D721Med (cell line): ENCODE measurements around the gene BAZ1A.

ENCODE experiments used
- DNase-seq: peaks from one replicate; pipeline ENCODE4 v3.0.0; 2011; ENCODE audit warnings: low spot score; ENCODE audit not compliant: insufficient read length
- FAIRE-seq: peaks from 2 replicates; lab custom pipeline; 2011; peaks lifted over from hg19 to GRCh38; lab: Jason Lieb, UNC
- TF ChIP-seq, protein P1 (sequence below): IDR thresholded peaks from 2 replicates; pipeline ENCODE4 v1.5.1; 2012; ENCODE audit warnings: mild to moderate bottlenecking, control low read depth; ENCODE audit not compliant: insufficient read depth; ENCODE audit errors: missing control alignments

Gene BAZ1A

DNA sequence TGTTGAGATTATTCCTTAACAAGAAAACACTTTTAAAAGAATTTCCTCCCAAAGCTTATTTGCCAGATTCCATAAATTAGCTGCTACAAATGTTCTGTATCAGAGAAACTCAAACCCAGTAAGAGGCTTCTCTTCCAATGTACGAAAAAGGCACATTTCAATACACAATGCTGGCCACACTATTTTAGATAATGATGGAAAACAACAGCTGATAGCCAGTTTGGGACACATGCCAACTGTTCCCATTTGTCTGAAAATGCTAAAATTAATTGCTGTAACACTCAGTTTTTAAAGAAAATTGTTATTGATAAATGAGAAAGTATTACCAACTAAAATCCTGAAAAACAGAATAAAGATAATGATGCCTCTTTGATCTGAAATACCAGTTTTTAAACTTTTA lies 165.2 kb downstream of the BAZ1A start:
- TF ChIP-seq, protein P1, sequence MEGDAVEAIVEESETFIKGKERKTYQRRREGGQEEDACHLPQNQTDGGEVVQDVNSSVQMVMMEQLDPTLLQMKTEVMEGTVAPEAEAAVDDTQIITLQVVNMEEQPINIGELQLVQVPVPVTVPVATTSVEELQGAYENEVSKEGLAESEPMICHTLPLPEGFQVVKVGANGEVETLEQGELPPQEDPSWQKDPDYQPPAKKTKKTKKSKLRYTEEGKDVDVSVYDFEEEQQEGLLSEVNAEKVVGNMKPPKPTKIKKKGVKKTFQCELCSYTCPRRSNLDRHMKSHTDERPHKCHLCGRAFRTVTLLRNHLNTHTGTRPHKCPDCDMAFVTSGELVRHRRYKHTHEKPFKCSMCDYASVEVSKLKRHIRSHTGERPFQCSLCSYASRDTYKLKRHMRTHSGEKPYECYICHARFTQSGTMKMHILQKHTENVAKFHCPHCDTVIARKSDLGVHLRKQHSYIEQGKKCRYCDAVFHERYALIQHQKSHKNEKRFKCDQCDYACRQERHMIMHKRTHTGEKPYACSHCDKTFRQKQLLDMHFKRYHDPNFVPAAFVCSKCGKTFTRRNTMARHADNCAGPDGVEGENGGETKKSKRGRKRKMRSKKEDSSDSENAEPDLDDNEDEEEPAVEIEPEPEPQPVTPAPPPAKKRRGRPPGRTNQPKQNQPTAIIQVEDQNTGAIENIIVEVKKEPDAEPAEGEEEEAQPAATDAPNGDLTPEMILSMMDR, result no peak
- FAIRE-seq (peak; percentile 38), DNase-seq (no peak)

- no peak for DNase-seq
- TF ChIP-seq, protein P1, result no peak
- FAIRE-seq, result peak; percentile 66
Measured at GRCh38 chr14:34707722-34708121, 167.4 kb downstream of the BAZ1A start.
